ENCODE results near the gene DYNLL1. TPM values are rescaled to one million over a fixed set of nuclear protein-coding genes. Genes with fewer than 3 reads are reported as not detected.
A peak's percentile ranks its signal among the peaks of the same experiment; 100 is the strongest.

DYNLL1 gene
- total and polyA plus RNA-seq, 2 of the 13 experiments (the other 11 are each of a cell fraction or from before 2014, with no cell fraction given): 271 to 294 TPM

GRCh38 chr12:120534203-120534702 is 38.3 kb downstream of the DYNLL1 start, which contains the start of gene RNF10 (continued):
- TF ChIP-seq PRDM10 (CRISPR knock-in tag; IDR thresholded peaks at IDR 0.05; ENCODE audit: low read depth) (no peak), MIER3 (CRISPR knock-in tag; IDR thresholded peaks at IDR 0.05; ENCODE audit: borderline replicate concordance) (no peak), ESRRA (CRISPR knock-in tag; IDR thresholded peaks at IDR 0.05; ENCODE audit: low read depth) (no peak), HOXA7 (CRISPR knock-in tag; IDR thresholded peaks at IDR 0.05) (no peak), RAD51 (IDR thresholded peaks at IDR 0.05; ENCODE audit: borderline replicate concordance) (no peak), CCDC6 (CRISPR knock-in tag; IDR thresholded peaks at IDR 0.05) (no peak), ZNF354B (CRISPR knock-in tag; IDR thresholded peaks at IDR 0.05) (no peak), HNRNPLL (IDR thresholded peaks at IDR 0.05; ENCODE audit: low read depth, low read length, poor library complexity, severe bottlenecking) (no peak), ZNF547 (CRISPR knock-in tag; IDR thresholded peaks at IDR 0.05) (no peak), ZNF687 (CRISPR knock-in tag; IDR thresholded peaks at IDR 0.05) (no peak), SRY (CRISPR knock-in tag; IDR thresholded peaks at IDR 0.05) (no peak; the same call in 1 of the 2 replicates), ZNF556 (CRISPR knock-in tag; IDR thresholded peaks at IDR 0.05; ENCODE audit: borderline replicate concordance) (0 out of 2 replicates have a peak, but pooled peaks have one; percentile 18), ZNF567 (CRISPR knock-in tag; IDR thresholded peaks at IDR 0.05; ENCODE audit: borderline replicate concordance) (no peak), HDAC1 (CRISPR knock-in tag; IDR thresholded peaks at IDR 0.05) (0 out of 2 replicates have a peak, but pooled peaks have one; percentile 1), PITX1 (CRISPR knock-in tag; IDR thresholded peaks at IDR 0.05) (no peak), HINFP (CRISPR knock-in tag; IDR thresholded peaks at IDR 0.05; ENCODE audit: low read depth) (0 out of 2 replicates have a peak, but pooled peaks have one; percentile 31), NFKBIZ (CRISPR knock-in tag; IDR thresholded peaks at IDR 0.05) (no peak), ZNF781 (CRISPR knock-in tag; IDR thresholded peaks at IDR 0.05; ENCODE audit: borderline replicate concordance, not compliant biosample characterization) (no peak)
